Endothelial cell of umbilical vein (primary cell): ENCODE measurements around the gene VEGFA. TPM values are rescaled to one million over a fixed set of nuclear protein-coding genes. Genes with fewer than 3 reads are reported as not detected.

Source experiments
- BruUV-seq: library from RNA; stranded (reverse); fragments of 400-500 nt; replicated peaks from 2 replicates; lab custom pipeline; 2021; lab: Mats Ljungman, UMichigan
- CTCF ChIA-PET: fragments of 300-600, 350-600 bp; sonication (Branson Sonifier 250); formaldehyde crosslinking; loops from one replicate; lab custom pipeline; 2021; ENCODE audit warnings: antibody characterized with exemption, inconsistent platforms; lab: Charles Lee
- POLR2A ChIA-PET: fragments of 300-600, 350-600 bp; sonication (Branson Sonifier 250); formaldehyde crosslinking; loops from one replicate; lab custom pipeline; 2021; ENCODE audit warnings: antibody characterized with exemption, inconsistent platforms; lab: Charles Lee
- DNase-seq: peaks from one replicate; pipeline ENCODE4 v3.0.0-alpha.2; 2011; ENCODE audit warnings: low read depth, low spot score
- FAIRE-seq: peaks from 2 replicates; lab custom pipeline; 2011; peaks lifted over from hg19 to GRCh38; lab: Jason Lieb, UNC
- H2AFZ ChIP-seq: 2 replicates; pipeline ENCODE4 v1.6.0; 2012; ENCODE audit warnings: low read depth, low read length, control low read depth, inconsistent platforms
- H3K27ac ChIP-seq: 2 replicates; pipeline ENCODE4 v1.5.1; 2011; ENCODE audit warnings: low read depth, mild to moderate bottlenecking, control low read depth, low read length, moderate library complexity; ENCODE audit not compliant: insufficient read depth
- H3K27me3 ChIP-seq, 2 experiments: 2 replicates each; pipeline versions ENCODE4 v1.6.0 to v1.6.1; 2011; ENCODE audit warnings: low read length in 2 of 2, mixed read lengths in 1 of 2; ENCODE audit not compliant: control insufficient read depth in 2 of 2, insufficient read depth in 2 of 2
- H3K36me3 ChIP-seq, 2 experiments: 2 replicates in 1 of 2; 3 replicates in 1 of 2; pipeline ENCODE4 v1.5.1; 2011; ENCODE audit warnings: low read length in 2 of 2, mild to moderate bottlenecking in 1 of 2, moderate library complexity in 1 of 2; ENCODE audit not compliant: control insufficient read depth in 2 of 2, insufficient read depth in 2 of 2; ENCODE audit errors: extremely low read depth in 1 of 2
- H3K4me1 ChIP-seq: 3 replicates; pipeline ENCODE4 v1.5.1; 2011; ENCODE audit warnings: mild to moderate bottlenecking, low read length; ENCODE audit not compliant: control insufficient read depth, insufficient read depth; ENCODE audit errors: extremely low read depth
- H3K4me2 ChIP-seq: 2 replicates; pipeline ENCODE4 v1.6.1; 2011; ENCODE audit warnings: low read length, control low read depth, mixed read lengths; ENCODE audit not compliant: insufficient read depth
- H3K4me3 ChIP-seq, 3 experiments: fragments of 200-600 bp in 1 of 3; sonication (generic), shearing (Covaris generic) in 1 of 3; replicated peaks in 1 of 3; 2 replicates each; pipeline ENCODE4 v1.5.1; 2011 to 2016; ENCODE audit warnings: control low read depth in 3 of 3, low read length in 3 of 3, mild to moderate bottlenecking in 2 of 3, inconsistent platforms in 1 of 3, low read depth in 1 of 3, moderate library complexity in 1 of 3; ENCODE audit not compliant: insufficient read depth in 1 of 3
- H3K79me2 ChIP-seq: 2 replicates; pipeline ENCODE4 v1.6.0; 2012; ENCODE audit warnings: low read length, inconsistent platforms; ENCODE audit not compliant: control insufficient read depth, insufficient read depth
- H3K9ac ChIP-seq: replicated peaks from 2 replicates; pipeline ENCODE3; 2011; ENCODE audit warnings: low read length, control low read depth; ENCODE audit not compliant: insufficient read depth; ENCODE audit errors: extremely low read depth
- H3K9me1 ChIP-seq: replicated peaks from 3 replicates; pipeline ENCODE4 v1.6.0; 2011; ENCODE audit warnings: mild to moderate bottlenecking, low read length; ENCODE audit not compliant: control insufficient read depth, insufficient read depth; ENCODE audit errors: extremely low read depth
- H3K9me3 ChIP-seq: replicated peaks from 2 replicates; pipeline ENCODE4 v1.5.1; 2012; ENCODE audit warnings: low read length, inconsistent platforms; ENCODE audit not compliant: control insufficient read depth, insufficient read depth
- H4K20me1 ChIP-seq: replicated peaks from 2 replicates; pipeline ENCODE3; 2011; ENCODE audit warnings: mild to moderate bottlenecking, low read length; ENCODE audit not compliant: control insufficient read depth, insufficient read depth; ENCODE audit errors: extremely low read depth
- CTCF ChIP-seq, 2 donors: IDR thresholded peaks; 1 replicate in 1 of 2; 2 replicates in 1 of 2; pipeline ENCODE4 v1.5.1; 2011; ENCODE audit warnings: low read length in 2 of 2, mild to moderate bottlenecking in 2 of 2, moderate library complexity in 2 of 2, control low read depth in 1 of 2, inconsistent platforms in 1 of 2, low read depth in 1 of 2; ENCODE audit not compliant: insufficient read depth in 1 of 2; ENCODE audit errors: extremely low read depth in 1 of 2
- EZH2 ChIP-seq: IDR thresholded peaks from 2 replicates; pipeline ENCODE4 v1.6.1; 2012; ENCODE audit warnings: borderline replicate concordance, low read depth, mild to moderate bottlenecking, moderate library complexity, low read length, inconsistent platforms; ENCODE audit not compliant: severe bottlenecking
- FOS ChIP-seq: IDR thresholded peaks from 2 replicates; pipeline ENCODE4 v1.6.1; 2011; ENCODE audit warnings: mild to moderate bottlenecking, low read length, moderate library complexity, borderline replicate concordance; ENCODE audit not compliant: insufficient read depth
- GATA2 ChIP-seq: IDR thresholded peaks from 2 replicates; pipeline ENCODE4 v1.7.0; 2011; ENCODE audit warnings: low read depth, mild to moderate bottlenecking, moderate library complexity, mixed read lengths, low read length; ENCODE audit not compliant: insufficient read length, insufficient read depth
- JUN ChIP-seq: IDR thresholded peaks from 2 replicates; pipeline ENCODE4 v1.6.1; 2011; ENCODE audit warnings: borderline replicate concordance, low read depth; ENCODE audit not compliant: insufficient read length, insufficient read depth
- MAX ChIP-seq: IDR thresholded peaks from 2 replicates; pipeline ENCODE4 v1.6.1; 2011; ENCODE audit not compliant: insufficient read depth, insufficient read length
- MYC ChIP-seq: IDR thresholded peaks from one replicate; pipeline ENCODE4 v1.6.1; 2011; ENCODE audit warnings: mild to moderate bottlenecking, low read depth, low read length
- POLR2A ChIP-seq: IDR thresholded peaks from 2 replicates; pipeline ENCODE4 v1.6.1; 2012; ENCODE audit warnings: low read depth, mild to moderate bottlenecking, control low read depth, low read length
- POLR2AphosphoS5 ChIP-seq: IDR thresholded peaks from 2 replicates; pipeline ENCODE4 v1.6.1; 2012; ENCODE audit warnings: low read depth, mild to moderate bottlenecking, control low read depth, low read length, moderate library complexity; ENCODE audit not compliant: insufficient read depth
- dilution Hi-C: fragments of 300-500 bp; cut with MboI; formaldehyde crosslinking; loops from one replicate; pipeline ENCODE4 v1.15.0; 2019; ENCODE audit warnings: low sequenced_read_pairs; ENCODE audit not compliant: extremely low pct_ligation_motif_present
- intact Hi-C: fragments of 100-400 bp; cut with micrococcal nuclease; formaldehyde crosslinking; loops from one replicate; pipeline ENCODE4 v1.10.0; 2022
- polyA plus RNA-seq, 4 experiments: library from polyadenylated mRNA; depleted of rRNA in 3 of 4; stranded (reverse) in 3 of 4; unstranded in 1 of 4; fragments of >200 nt; gene quantifications; 2 replicates each; pipeline versions ENCODE4 v1.2.1 to v1.2.3, GENCODE V29; 2011 to 2012; ENCODE audit warnings: missing spikeins in 1 of 4
- total RNA-seq: library from RNA; stranded (reverse); gene quantifications from 2 replicates; pipeline ENCODE4 v1.2.3, GENCODE V29; 2021

Gene VEGFA
- total and polyA plus RNA-seq, 2 donors (not counting 3 experiments of a cell fraction or from before 2014, with no cell fraction given), result 18.1 to 19.9 TPM

GRCh38 chr6:43768506-43768860, 1.5 kb upstream of the VEGFA start:
- no TSS peak for BruUV-seq
- Histone ChIP-seq H3K9me1 (no peaks in the 10 kb centered on the region), H3K9ac (no peak overlapping the region), H3K4me3 (no peak overlapping the region), H3K4me2 (no peak overlapping the region), H3K27ac (no peak overlapping the region), H4K20me1 (no peaks in the 10 kb centered on the region), H3K9me3 (no peaks in the 10 kb centered on the region), H3K79me2 (peaks cover 16% of the 10 kb centered on the region), H3K4me1 (peaks cover 13% of the 10 kb centered on the region), H3K27me3 (peaks cover 0 to 2% of the 10 kb centered on the region in 2 experiments), H3K36me3 (no peaks in the 10 kb centered on the region), H2AFZ (no peak overlapping the region)
- CTCF ChIA-PET, result interaction anchor here (1.3 to 4.6 kb wide), 9 partner anchors 8 to 316 kb away, joined by 4 to 245 read pairs (median 15); partner anchors contain the start of genes GTPBP2 and MRPS18A
- FAIRE-seq (no peak), DNase-seq (no peak)
- TF ChIP-seq MYC (no peak), POLR2AphosphoS5 (no peak), FOS (no peak), EZH2 (no peak), GATA2 (no peak), CTCF (IDR thresholded peaks at IDR 0.05; ENCODE audit: extremely low read depth in 1 of 2, insufficient read depth in 1 of 2, low read depth in 1 of 2, low read length in 2 of 2) (no peak), POLR2A (no peak), MAX (no peak), JUN (no peak)
- intact Hi-C loops (no loop called here), dilution Hi-C loops (no loop called here)
- POLR2A ChIA-PET, result interaction anchor here (0.6 kb wide), 1 partner anchor 305 kb away, joined by 3 read pairs; no protein-coding TSS in a partner anchor
